Hematopoietic multipotent progenitor cell (in vitro differentiated cells): ENCODE data around the gene CNN2. TPM values are rescaled to one million over a fixed set of nuclear protein-coding genes. Genes with fewer than 3 reads are reported as not detected.

Experiments used
- DNase-seq, 3 donors: peaks; one replicate each; pipeline ENCODE4 v3.0.0-alpha.2; 2011 to 2015; ENCODE audit warnings: low read depth in 2 of 3, low spot score in 2 of 3
- total RNA-seq: library from RNA; depleted of rRNA; stranded (reverse); fragments of >200 nt; gene quantifications from one replicate; pipeline ENCODE4 v1.2.3, GENCODE V29; 2012

CNN2 gene
- total RNA-seq, 1 donor: 236 TPM

DNA sequence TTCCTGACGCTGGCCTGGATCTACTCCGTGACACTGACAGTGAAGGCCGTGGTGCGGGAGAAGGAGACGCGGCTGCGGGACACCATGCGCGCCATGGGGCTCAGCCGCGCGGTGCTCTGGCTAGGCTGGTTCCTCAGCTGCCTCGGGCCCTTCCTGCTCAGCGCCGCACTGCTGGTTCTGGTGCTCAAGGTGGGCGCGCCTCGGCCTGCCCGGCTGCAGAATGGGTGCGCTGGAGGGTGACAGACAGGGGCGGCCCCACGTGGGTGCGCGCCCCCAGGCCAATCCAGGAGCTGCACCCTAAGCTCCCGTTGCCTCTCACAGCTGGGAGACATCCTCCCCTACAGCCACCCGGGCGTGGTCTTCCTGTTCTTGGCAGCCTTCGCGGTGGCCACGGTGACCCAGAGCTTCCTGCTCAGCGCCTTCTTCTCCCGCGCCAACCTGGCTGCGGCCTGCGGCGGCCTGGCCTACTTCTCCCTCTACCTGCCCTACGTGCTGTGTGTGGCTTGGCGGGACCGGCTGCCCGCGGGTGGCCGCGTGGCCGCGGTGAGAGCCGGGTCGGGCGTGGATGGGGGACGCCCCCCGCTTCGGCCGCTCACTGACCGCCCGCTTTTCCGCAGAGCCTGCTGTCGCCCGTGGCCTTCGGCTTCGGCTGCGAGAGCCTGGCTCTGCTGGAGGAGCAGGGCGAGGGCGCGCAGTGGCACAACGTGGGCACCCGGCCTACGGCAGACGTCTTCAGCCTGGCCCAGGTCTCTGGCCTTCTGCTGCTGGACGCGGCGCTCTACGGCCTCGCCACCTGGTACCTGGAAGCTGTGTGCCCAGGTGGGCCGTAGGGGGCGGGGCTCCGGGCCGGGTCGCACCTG is 20.7 kb downstream of the CNN2 start:
- no peak for DNase-seq

DNA sequence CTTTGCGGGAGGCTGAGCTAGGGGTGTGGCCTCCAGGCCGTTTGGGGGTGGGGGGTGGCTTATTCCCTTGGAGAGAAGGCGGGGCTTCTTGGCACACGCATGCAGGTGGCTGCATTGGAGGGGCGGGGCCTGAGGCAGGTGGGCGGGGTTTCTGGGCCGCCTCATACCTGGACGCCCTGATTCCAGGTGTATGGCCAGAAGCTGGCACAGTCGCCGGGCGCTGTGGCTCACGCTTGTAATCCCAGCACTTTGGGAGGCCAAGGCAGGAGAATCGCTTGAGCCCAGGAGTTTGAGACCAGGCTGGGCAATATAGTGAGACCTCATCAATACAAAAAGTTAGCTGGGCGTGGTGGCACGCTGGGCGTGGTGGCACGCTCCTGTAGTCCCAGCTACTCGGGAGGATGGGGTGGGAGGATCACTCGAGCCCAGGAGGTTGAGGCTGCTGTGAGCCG is 21.3 kb downstream of the CNN2 start:
- no peak for DNase-seq

DNA sequence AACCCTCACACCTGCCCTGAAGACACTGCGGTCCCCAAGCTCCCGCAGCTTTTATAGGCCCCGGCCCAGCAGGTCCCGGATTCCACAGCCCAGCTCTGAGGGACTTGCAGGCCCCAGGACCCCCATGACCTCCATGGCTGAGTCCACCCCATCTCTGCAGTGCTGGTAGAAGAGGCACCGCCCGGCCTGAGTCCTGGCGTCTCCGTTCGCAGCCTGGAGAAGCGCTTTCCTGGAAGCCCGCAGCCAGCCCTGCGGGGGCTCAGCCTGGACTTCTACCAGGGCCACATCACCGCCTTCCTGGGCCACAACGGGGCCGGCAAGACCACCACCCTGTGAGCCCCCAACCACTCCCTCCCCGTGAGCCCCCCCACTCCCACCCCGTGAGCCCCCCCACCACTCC is 22.7 kb downstream of the CNN2 start:
- DNase-seq: no peak

DNA sequence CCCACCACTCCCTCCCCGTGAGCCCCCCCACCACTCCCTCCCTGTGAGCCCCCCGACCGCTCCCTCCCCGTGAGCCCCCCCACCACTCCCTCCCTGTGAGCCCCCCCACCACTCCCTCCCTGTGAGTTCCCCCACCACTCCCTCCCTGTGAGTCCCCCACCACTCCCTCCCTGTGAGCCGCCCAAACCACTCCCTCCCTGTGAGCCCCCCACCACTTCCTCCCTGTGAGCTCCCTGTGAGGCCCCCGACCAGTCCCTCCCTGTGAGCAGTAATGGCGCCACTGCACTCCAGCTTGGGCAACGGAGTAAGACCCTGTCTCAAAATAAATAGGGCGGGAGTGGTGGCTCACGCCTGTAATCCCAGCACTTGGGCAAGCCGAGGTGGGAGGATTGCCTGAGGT is 23.4 kb downstream of the CNN2 start:
- peak in 1 of 3 donors; percentile 60 for DNase-seq

DNA sequence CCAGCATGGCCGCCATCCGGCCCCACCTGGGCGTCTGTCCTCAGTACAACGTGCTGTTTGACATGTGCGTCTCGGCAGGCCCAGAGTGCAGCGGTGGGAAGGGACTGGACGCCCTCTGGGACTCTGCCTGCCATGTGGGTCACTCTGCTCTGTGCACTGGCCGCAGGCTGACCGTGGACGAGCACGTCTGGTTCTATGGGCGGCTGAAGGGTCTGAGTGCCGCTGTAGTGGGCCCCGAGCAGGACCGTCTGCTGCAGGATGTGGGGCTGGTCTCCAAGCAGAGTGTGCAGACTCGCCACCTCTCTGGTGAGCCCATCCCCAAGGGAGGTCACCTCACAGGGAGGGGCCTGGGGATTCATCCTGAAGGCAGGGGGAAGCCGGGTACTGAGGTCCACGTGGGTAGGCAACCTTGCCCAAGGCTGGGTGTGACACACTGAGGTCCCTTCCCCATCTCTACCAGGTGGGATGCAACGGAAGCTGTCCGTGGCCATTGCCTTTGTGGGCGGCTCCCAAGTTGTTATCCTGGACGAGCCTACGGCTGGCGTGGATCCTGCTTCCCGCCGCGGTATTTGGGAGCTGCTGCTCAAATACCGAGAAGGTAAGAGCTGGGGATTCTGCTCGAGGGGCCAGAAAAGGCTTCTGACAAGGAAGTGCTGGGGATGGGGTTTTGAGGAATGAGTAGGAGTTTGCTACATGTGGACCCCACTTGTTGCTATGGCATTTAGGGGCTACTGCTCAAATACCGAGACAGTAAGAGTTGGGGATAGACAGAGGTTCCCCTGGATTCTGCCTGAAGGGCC is 24.8 kb downstream of the CNN2 start:
- no peak for DNase-seq

DNA sequence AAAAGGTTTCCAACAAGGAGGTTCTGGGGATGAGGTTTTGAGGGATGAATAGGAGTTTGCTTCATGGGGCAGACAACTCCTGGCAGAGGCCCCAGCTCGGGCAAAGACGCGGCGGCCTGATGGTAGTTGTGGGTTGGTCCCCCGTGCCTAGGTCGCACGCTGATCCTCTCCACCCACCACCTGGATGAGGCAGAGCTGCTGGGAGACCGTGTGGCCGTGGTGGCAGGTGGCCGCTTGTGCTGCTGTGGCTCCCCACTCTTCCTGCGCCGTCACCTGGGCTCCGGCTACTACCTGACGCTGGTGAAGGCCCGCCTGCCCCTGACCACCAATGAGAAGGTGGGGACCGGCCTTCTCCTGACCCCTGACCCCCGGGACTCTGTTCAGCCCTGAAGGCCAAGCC is 25.4 kb downstream of the CNN2 start:
- no peak for DNase-seq

DNA sequence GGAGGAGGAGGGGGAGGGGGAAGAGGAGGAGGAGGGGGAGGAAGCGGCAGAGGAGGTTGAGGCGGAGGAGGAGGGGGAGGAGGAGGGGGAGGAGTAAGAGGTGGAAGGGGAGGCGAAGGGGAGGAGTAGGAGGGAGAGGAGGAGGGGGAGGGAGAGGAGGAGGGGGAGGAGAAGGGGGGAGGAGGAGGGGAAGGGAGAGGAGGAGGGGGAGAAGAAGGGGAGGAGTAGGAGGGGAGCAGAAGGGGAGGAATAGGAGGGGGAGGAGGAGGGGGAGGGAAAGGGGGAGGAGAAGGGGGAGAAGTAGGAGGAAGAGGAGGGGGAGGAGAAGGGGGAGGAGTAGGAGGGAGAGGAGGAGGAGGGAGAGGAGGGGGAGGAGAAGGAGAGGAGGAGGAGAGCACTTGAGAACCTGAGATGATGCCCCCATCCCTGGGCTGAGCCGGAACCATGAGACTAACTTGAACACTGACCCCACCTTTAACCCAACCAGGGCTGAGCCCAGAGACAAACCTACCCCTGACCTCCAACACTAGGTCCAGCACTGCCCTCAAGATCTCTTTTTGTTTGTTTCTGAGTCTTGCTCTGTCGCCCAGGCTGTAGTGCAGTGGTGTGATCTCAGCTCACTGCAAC is 26.1 kb downstream of the CNN2 start:
- DNase-seq: no peak

DNA sequence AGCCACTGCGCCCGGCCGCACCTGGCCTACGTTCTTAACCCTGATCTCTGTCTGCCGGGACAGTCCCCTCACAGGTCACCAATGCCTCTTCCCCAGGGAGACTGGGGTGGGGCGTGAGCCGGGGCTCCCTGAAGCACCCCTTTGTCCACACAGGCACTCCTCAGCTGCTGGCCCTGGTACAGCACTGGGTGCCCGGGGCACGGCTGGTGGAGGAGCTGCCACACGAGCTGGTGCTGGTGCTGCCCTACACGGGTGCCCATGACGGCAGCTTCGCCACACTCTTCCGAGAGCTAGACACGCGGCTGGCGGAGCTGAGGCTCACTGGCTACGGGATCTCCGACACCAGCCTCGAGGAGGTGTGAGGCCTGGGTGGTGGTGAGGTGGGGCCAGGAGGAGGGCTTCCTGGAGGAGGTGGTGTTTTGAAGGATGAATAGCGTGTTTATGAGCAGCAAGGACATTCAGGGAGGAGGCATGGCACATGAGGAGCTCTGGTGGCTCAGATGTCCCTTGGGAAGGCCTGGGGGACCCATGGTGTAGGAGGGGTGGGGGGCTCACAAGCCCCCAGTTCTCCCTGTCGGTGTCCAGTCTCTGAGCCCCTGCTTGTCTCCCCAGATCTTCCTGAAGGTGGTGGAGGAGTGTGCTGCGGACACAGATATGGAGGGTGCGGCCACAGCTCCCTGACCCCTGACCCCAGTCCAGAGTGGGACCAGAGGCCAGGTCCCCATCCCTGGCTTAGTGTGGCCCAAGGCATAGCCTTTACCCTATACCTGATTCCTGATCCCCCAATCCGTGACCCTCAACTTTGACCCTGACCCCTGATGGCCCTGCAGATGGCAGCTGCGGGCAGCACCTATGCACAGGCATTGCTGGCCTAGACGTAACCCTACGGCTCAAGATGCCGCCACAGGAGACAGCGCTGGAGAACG is 27.0 kb downstream of the CNN2 start:
- no peak for DNase-seq

DNA sequence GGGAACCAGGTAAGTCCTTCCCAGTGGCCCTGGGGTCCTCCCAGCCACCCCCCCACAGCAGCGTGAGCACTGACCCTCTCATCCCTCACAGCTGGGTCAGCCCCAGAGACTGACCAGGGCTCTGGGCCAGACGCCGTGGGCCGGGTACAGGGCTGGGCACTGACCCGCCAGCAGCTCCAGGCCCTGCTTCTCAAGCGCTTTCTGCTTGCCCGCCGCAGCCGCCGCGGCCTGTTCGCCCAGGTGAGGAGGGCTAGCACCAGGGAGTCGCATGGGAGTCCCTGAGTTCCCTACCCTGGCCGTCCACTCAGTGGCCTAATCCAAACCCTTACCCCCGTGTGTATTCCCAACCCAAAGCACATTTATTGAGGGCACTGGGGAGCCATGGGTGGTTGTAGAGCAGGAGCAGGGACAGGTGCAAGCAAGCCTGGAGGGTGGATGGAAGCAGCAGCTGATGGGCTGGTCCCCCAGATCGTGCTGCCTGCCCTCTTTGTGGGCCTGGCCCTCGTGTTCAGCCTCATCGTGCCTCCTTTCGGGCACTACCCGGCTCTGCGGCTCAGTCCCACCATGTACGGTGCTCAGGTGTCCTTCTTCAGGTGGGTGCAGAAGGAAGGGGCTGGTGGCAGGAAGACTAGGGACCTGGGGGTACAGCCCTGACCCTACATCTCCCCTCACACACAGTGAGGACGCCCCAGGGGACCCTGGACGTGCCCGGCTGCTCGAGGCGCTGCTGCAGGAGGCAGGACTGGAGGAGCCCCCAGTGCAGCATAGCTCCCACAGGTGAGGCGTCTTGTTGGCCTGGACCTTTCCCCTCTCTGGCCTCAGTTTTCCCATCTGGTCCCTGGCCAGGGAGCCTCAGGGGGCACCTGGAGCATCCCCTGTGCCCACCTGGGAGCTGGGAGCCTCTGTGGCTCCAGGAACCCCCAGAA is 28.0 kb downstream of the CNN2 start:
- no peak for DNase-seq

DNA sequence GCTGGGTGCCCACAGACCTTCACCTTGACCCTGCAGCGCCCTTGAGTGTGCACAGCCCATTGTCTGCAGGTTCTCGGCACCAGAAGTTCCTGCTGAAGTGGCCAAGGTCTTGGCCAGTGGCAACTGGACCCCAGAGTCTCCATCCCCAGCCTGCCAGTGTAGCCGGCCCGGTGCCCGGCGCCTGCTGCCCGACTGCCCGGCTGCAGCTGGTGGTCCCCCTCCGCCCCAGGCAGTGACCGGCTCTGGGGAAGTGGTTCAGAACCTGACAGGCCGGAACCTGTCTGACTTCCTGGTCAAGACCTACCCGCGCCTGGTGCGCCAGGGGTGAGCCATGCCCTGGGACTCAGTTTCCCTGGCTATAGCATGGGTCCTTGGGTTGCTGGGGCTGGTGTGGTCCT is 28.6 kb downstream of the CNN2 start:
- DNase-seq: no peak

DNA sequence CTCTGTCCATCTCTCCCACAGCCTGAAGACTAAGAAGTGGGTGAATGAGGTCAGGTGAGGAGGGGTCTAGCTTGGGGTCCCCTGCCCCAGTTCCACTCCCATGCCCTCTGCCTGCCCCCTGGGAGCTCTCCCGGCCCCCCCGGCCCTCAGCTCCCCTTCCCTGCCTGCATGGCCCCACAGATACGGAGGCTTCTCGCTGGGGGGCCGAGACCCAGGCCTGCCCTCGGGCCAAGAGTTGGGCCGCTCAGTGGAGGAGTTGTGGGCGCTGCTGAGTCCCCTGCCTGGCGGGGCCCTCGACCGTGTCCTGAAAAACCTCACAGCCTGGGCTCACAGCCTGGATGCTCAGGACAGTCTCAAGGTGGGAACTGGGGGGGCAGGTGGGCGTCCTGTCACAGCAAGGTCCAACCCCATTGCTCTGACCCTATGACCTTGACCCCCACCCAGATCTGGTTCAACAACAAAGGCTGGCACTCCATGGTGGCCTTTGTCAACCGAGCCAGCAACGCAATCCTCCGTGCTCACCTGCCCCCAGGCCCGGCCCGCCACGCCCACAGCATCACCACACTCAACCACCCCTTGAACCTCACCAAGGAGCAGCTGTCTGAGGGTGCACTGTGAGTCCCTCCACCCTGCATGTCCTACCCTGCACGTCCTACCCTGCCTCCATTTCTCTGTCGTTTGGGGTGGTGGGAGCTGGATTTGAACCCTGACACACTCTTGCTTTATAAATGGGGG is 29.6 kb downstream of the CNN2 start:
- DNase-seq: no peak

DNA sequence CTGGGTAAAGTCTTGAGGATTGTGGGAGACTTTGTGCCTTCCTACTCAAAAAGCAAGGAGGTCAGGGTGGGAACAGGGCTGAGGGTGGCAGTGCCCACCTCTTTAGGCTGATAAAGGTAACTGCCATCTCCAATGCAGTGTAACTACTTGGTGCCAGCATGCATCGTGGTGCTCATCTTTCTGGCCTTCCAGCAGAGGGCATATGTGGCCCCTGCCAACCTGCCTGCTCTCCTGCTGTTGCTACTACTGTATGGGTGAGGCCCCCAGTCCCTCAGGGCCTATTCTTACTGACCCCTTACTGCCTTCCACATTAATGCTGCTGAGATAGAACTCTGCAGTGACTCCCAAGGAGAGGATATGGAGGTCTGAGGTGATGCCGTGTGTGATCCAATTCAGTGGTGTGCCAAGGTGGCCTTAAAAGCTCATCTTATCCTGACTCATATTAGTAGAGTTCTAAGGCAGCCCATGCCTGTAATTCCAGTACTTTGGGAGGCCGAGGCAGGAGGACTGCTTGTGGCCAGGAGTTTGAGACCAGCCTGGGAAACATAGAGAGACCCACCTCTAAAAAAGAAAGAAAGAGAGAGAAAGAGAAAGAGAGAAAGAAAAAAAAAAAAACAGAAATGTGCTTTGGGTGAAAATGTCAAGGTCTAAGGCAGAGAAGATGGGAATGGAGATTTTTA is 30.9 kb downstream of the CNN2 start:
- DNase-seq: peak in 2 of 3 donors; percentile 65 to 75

DNA sequence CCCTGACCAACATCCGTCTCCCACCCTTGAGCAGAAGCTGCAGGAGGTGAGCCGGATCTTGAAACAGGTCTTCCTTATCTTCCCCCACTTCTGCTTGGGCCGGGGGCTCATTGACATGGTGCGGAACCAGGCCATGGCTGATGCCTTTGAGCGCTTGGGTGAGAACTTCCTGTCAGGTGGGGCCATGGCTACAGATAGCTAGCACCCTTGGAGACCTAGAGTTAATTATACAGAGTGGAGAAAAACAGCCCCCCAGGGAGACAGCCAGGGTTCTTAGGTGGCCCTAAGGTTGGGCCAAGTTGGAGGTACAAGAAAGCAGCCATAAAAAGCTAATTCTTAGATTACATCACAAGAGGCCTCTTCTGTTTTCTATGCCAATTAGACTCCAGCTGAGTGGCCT is 31.7 kb downstream of the CNN2 start:
- no peak for DNase-seq

DNA sequence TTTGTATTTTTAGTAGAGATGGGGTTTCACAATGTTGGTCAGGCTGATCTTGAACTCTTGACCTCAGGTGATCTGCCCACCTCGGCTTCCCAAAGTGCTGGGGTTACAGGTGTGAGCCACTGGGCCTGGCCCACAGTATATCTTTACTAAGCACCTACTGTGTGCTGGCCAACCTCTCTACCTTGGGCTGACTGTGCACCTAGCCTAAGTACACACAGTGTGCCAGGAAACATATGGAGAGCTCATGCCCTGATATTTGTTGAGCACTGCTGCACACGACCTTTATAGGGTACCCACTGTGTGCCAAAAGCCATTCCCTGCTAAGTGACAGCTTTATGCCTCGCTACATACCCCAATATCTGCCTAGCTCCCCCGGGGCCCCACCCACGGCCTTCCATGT is 34.3 kb downstream of the CNN2 start:
- DNase-seq: no peak

DNA sequence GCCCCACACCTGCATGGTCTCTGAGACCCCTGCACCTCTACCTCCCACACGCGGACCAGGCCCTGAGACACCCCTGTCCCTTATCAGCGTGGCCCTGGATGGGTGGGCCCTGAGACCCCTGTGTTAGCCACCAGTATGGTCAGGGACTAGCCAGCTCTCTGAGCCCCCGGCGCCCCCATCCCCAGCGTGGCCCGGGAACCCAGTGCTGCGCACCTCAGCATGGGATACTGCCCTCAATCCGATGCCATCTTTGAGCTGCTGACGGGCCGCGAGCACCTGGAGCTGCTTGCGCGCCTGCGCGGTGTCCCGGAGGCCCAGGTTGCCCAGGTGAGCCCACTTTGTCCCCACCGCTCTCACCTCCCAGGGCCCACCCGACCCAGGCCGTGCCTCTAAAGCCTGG is 35.6 kb downstream of the CNN2 start:
- DNase-seq: no peak

DNA sequence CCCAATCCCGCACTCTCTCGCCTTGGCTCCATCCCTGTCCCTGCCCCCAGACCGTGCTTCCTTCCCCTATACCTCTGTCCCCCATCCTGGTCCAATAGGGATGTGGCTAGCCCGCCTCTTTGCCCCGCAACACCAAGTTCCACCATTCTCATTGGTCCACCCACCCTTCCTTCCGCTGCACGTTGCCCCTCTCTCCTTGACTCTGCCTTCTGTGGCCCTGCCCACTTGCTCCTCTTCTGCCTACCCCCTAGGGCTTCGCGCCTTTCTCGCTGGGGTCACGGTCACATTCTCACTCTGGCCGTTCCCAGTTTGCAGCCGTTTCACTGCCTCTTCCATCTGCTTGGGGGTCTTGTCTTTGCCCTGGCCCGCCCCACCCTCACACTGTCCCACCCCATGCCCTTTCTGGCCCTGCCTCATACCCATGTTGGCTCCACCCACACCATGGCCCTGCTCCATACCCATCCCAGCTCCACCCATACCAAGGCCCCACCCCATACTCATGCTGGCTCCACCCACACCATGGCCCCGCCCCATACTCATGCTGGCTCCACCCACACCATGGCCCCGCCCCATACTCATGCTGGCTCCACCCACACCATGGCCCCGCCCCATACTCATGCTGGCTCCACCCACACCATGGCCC is 36.1 kb downstream of the CNN2 start:
- DNase-seq: no peak

DNA sequence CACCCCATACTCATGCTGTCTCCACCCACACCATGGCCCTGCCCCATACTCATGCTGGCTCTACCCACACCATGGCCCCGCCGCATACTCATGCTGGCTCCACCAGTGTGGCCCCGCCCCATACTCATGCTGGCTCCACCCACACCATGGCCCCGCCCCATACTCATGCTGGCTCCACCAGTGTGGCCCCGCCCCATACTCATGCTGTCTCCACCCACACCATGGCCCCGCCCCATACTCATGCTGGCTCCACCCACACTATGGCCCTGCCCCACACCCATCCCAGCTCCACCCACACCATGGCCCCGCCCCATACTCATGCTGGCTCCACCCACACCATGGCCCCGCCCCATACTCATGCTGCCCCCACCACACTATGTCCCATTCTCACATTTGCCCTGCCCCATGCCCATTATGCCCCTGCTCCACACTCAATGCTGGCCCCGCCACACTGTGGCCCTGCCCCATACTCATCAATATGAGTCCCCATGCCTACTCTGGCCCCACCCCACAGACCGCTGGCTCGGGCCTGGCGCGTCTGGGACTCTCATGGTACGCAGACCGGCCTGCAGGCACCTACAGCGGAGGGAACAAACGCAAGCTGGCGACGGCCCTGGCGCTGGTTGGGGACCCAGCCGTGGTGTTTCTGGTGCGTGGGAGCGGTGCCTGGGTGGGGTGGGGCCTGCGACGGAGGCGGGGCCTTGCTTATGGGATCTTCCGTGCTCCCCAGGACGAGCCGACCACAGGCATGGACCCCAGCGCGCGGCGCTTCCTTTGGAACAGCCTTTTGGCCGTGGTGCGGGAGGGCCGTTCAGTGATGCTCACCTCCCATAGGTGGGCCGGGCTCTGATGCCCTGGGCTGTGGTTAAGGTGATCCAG is 36.9 kb downstream of the CNN2 start:
- peak in 1 of 3 donors; percentile 40 for DNase-seq
